Keratinocyte (primary cell): ENCODE measurements around the gene AFF4. TPM values are rescaled to one million over a fixed set of nuclear protein-coding genes. Genes with fewer than 3 reads are reported as not detected.

ENCODE experiments used
- DNase-seq: peaks from one replicate; pipeline ENCODE4 v3.0.0-alpha.2; 2011; ENCODE audit warnings: low read depth, missing footprints, low spot score
- FAIRE-seq: peaks from 2 replicates; lab custom pipeline; 2011; peaks lifted over from hg19 to GRCh38; lab: Jason Lieb, UNC
- H2AFZ ChIP-seq: 2 replicates; pipeline ENCODE4 v1.6.0; 2012; ENCODE audit warnings: low read length, control low read depth, inconsistent platforms; ENCODE audit not compliant: control insufficient read depth
- H3K27ac ChIP-seq: 2 replicates; pipeline ENCODE4 v1.5.1; 2011; ENCODE audit warnings: low read length; ENCODE audit not compliant: control insufficient read depth, insufficient read depth
- H3K27me3 ChIP-seq: 3 replicates; pipeline ENCODE4 v1.6.0; 2011; ENCODE audit warnings: low read length; ENCODE audit not compliant: control insufficient read depth, insufficient read depth; ENCODE audit errors: extremely low read depth
- H3K36me3 ChIP-seq, 2 experiments: 2 replicates in 1 of 2; 3 replicates in 1 of 2; pipeline ENCODE4 v1.5.1; 2011; ENCODE audit warnings: low read length in 2 of 2, mild to moderate bottlenecking in 1 of 2; ENCODE audit not compliant: control insufficient read depth in 2 of 2, insufficient read depth in 2 of 2; ENCODE audit errors: extremely low read depth in 1 of 2
- H3K4me1 ChIP-seq: 3 replicates; pipeline ENCODE4 v1.5.1; 2011; ENCODE audit warnings: low read length; ENCODE audit not compliant: control insufficient read depth, insufficient read depth; ENCODE audit errors: extremely low read depth
- H3K4me2 ChIP-seq: 3 replicates; pipeline ENCODE4 v1.6.0; 2011; ENCODE audit warnings: low read depth, low read length; ENCODE audit not compliant: control insufficient read depth, insufficient read depth; ENCODE audit errors: extremely low read depth
- H3K4me3 ChIP-seq, 3 experiments: fragments of 200-600 bp in 1 of 3; sonication (generic) in 1 of 3; 2 replicates in 2 of 3; 3 replicates in 1 of 3; pipeline ENCODE4 v1.5.1; 2011 to 2016; ENCODE audit warnings: low read length in 3 of 3, mild to moderate bottlenecking in 3 of 3, control low read depth in 2 of 3, inconsistent platforms in 1 of 3, low read depth in 1 of 3, mixed read lengths in 1 of 3, mixed run types in 1 of 3, moderate library complexity in 1 of 3; ENCODE audit not compliant: control insufficient read depth in 2 of 3, insufficient read depth in 2 of 3; ENCODE audit errors: extremely low read depth in 1 of 3
- H3K79me2 ChIP-seq: 2 replicates; pipeline ENCODE4 v1.6.0; 2012; ENCODE audit warnings: low read length; ENCODE audit not compliant: control insufficient read depth, insufficient read depth
- H3K9ac ChIP-seq: 3 replicates; pipeline ENCODE4 v1.6.0; 2011; ENCODE audit warnings: low read length; ENCODE audit not compliant: control insufficient read depth, insufficient read depth; ENCODE audit errors: extremely low read depth
- H3K9me1 ChIP-seq: 3 replicates; pipeline ENCODE4 v1.6.0; 2011; ENCODE audit warnings: low read length; ENCODE audit not compliant: control insufficient read depth, insufficient read depth; ENCODE audit errors: extremely low read depth
- H3K9me3 ChIP-seq: 2 replicates; pipeline ENCODE4 v1.5.1; 2012; ENCODE audit warnings: low read depth, low read length; ENCODE audit not compliant: control insufficient read depth
- H4K20me1 ChIP-seq: 3 replicates; pipeline ENCODE4 v1.6.0; 2011; ENCODE audit warnings: low read length; ENCODE audit not compliant: control insufficient read depth, insufficient read depth; ENCODE audit errors: extremely low read depth
- EZH2 ChIP-seq: IDR thresholded peaks from one replicate; pipeline ENCODE4 v1.6.1; 2012; ENCODE audit warnings: inconsistent platforms, mild to moderate bottlenecking, low read length, moderate library complexity
- dilution Hi-C: fragments of 300-500 bp; cut with MboI; formaldehyde crosslinking; loops from one replicate; pipeline ENCODE4 v1.7.0; 2020; ENCODE audit warnings: low sequenced_read_pairs; ENCODE audit not compliant: extremely low pct_ligation_motif_present
- polyA plus RNA-seq, 5 experiments: library from polyadenylated mRNA; depleted of rRNA in 3 of 5; stranded (reverse) in 3 of 5; stranded (forward) in 1 of 5; unstranded in 1 of 5; fragments of >200 nt; gene quantifications; 1 replicate in 1 of 5; 2 replicates in 3 of 5; 3 replicates in 1 of 5; pipeline versions ENCODE4 v1.2.1 to v1.2.3, GENCODE V29; 2011 to 2012; ENCODE audit warnings: missing spikeins in 2 of 5, low read depth in 1 of 5, low replicate concordance in 1 of 5
- TF ChIP-seq, protein P1 (sequence below), 3 experiments: IDR thresholded peaks in 1 of 3; conservative IDR thresholded peaks in 1 of 3; optimal IDR thresholded peaks in 1 of 3; 2 replicates in 2 of 3; 3 replicates in 1 of 3; pipeline versions ENCODE3 to v1.5.1; 2011; ENCODE audit warnings: low read length in 3 of 3, mild to moderate bottlenecking in 3 of 3, moderate library complexity in 2 of 3, control low read depth in 1 of 3, inconsistent platforms in 1 of 3; ENCODE audit not compliant: insufficient read depth in 2 of 3; ENCODE audit errors: extremely low read depth in 1 of 3

AFF4 gene
- polyA plus RNA-seq, 1 donor (not counting 4 experiments of a cell fraction or from before 2014, with no cell fraction given): 51.3 TPM

- dilution Hi-C loops: no loop called here
- peaks cover 5% of the 10 kb centered on the region for H3K79me2 ChIP-seq
- no peaks in the 10 kb centered on the region for H3K9me1 ChIP-seq
- H2AFZ ChIP-seq: no peak overlapping the region
- no peak overlapping the region for H3K4me2 ChIP-seq
- peaks cover 3 to 8% of the 10 kb centered on the region in 2 experiments for H3K36me3 ChIP-seq
- H4K20me1 ChIP-seq: no peaks in the 10 kb centered on the region
- H3K9me3 ChIP-seq: no peaks in the 10 kb centered on the region
- no peaks in the 10 kb centered on the region for H3K27me3 ChIP-seq
- FAIRE-seq (no peak), DNase-seq (no peak)
- TF ChIP-seq EZH2: no peak
- TF ChIP-seq, protein P1, sequence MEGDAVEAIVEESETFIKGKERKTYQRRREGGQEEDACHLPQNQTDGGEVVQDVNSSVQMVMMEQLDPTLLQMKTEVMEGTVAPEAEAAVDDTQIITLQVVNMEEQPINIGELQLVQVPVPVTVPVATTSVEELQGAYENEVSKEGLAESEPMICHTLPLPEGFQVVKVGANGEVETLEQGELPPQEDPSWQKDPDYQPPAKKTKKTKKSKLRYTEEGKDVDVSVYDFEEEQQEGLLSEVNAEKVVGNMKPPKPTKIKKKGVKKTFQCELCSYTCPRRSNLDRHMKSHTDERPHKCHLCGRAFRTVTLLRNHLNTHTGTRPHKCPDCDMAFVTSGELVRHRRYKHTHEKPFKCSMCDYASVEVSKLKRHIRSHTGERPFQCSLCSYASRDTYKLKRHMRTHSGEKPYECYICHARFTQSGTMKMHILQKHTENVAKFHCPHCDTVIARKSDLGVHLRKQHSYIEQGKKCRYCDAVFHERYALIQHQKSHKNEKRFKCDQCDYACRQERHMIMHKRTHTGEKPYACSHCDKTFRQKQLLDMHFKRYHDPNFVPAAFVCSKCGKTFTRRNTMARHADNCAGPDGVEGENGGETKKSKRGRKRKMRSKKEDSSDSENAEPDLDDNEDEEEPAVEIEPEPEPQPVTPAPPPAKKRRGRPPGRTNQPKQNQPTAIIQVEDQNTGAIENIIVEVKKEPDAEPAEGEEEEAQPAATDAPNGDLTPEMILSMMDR (optimal IDR thresholded peaks at IDR 0.05 in 1 of 3, IDR thresholded peaks at IDR 0.05 in 1 of 3, conservative IDR thresholded peaks at IDR 0.05 in 1 of 3; ENCODE audit: extremely low read depth in 1 of 3, insufficient read depth in 2 of 3, low read length in 3 of 3): no peak
- no peak overlapping the region for H3K4me3 ChIP-seq
- H3K27ac ChIP-seq: no peak overlapping the region
- no peak overlapping the region for H3K9ac ChIP-seq
- H3K4me1 ChIP-seq: no peaks in the 10 kb centered on the region
These were observed 43.2 kb upstream of the AFF4 start for GRCh38 chr5:133006653-133007052.

- no peak for TF ChIP-seq EZH2
- TF ChIP-seq, protein P1 (optimal IDR thresholded peaks at IDR 0.05 in 1 of 3, IDR thresholded peaks at IDR 0.05 in 1 of 3, conservative IDR thresholded peaks at IDR 0.05 in 1 of 3; ENCODE audit: extremely low read depth in 1 of 3, insufficient read depth in 2 of 3, low read length in 3 of 3): no peak
- Histone ChIP-seq H3K9ac (no peak overlapping the region), H3K4me3 (no peak overlapping the region), H3K79me2 (no peaks in the 10 kb centered on the region), H3K27me3 (no peaks in the 10 kb centered on the region), H4K20me1 (no peaks in the 10 kb centered on the region), H3K4me1 (no peaks in the 10 kb centered on the region), H3K4me2 (no peak overlapping the region), H3K27ac (no peak overlapping the region), H3K9me1 (no peaks in the 10 kb centered on the region), H2AFZ (no peak overlapping the region), H3K9me3 (no peaks in the 10 kb centered on the region), H3K36me3 (peaks cover 0 to 8% of the 10 kb centered on the region in 2 experiments)
- dilution Hi-C loops: no loop called here
- no peak for DNase-seq
- no peak for FAIRE-seq
These were observed 35.8 kb upstream of the AFF4 start for GRCh38 chr5:132999246-132999645.
